PC-3 (cell line): ENCODE results near the gene STOX2.

Experiments
- EZH2 ChIP-seq: fragments of 300-600 bp; sonication (generic); IDR thresholded peaks from one replicate; pipeline ENCODE4 v1.6.1; 2017; ENCODE audit warnings: antibody characterized with exemption, mild to moderate bottlenecking, low read length; ENCODE audit not compliant: unreplicated experiment
- EZH2phosphoT487 ChIP-seq: fragments of 300-600 bp; sonication (generic); IDR thresholded peaks from 2 replicates; pipeline ENCODE4 v1.6.1; 2018; ENCODE audit warnings: mild to moderate bottlenecking, antibody characterized with exemption, low read length, borderline replicate concordance
- TF ChIP-seq, protein P1 (sequence below): fragments of 300-600 bp; sonication (generic); conservative IDR thresholded peaks from 2 replicates; pipeline ENCODE4 v1.5.1; 2017; ENCODE audit warnings: antibody characterized with exemption, low read depth, mild to moderate bottlenecking, low read length

DNA sequence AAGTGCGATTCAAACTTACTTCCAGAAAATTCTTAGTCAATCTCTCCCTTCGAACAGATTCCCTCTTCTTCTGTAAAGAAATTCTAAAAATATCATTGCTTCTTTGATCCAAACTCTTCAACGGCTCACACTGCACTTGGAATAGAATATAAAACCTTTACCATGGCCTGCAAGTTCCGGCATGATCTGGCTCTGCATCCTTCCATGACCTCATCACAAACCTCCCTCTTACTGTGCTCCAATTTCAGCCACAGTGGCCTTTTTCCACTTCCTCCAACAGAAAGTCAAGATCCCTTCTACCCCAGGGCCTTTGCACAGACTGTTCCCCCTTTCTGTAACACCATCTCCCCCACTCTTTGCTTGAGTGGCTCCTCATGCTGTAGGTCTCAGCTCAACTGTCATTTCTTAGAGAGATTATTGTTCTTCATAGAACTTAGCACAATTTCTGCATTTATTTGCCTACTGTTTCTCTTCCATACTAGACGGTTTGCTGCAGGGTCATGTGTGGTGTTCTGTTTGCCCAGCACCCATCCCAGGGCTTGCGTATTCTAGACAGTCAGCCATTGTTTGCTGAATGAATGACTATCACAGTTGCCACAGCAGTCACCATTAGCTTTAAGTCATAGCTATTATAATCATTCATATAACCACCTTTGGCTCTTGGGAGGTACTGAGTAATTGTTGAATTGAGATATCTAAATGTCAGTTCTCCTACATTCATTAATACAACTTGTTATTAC lies 1.9 kb upstream of the STOX2 start:
- TF ChIP-seq, protein P1, sequence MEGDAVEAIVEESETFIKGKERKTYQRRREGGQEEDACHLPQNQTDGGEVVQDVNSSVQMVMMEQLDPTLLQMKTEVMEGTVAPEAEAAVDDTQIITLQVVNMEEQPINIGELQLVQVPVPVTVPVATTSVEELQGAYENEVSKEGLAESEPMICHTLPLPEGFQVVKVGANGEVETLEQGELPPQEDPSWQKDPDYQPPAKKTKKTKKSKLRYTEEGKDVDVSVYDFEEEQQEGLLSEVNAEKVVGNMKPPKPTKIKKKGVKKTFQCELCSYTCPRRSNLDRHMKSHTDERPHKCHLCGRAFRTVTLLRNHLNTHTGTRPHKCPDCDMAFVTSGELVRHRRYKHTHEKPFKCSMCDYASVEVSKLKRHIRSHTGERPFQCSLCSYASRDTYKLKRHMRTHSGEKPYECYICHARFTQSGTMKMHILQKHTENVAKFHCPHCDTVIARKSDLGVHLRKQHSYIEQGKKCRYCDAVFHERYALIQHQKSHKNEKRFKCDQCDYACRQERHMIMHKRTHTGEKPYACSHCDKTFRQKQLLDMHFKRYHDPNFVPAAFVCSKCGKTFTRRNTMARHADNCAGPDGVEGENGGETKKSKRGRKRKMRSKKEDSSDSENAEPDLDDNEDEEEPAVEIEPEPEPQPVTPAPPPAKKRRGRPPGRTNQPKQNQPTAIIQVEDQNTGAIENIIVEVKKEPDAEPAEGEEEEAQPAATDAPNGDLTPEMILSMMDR = no peak
- no peak for TF ChIP-seq EZH2phosphoT487
- TF ChIP-seq EZH2 = no peak
